WTC11 (cell line): ENCODE measurements around the gene AGAP3. TPM values are rescaled to one million over a fixed set of nuclear protein-coding genes. Genes with fewer than 3 reads are reported as not detected.

Experiments
- ATAC-seq: fragments of 200-7000 bp; cut with Tn5 transposase; 2 replicates; pipeline ENCODE4 v1.10.0; 2021; ENCODE audit warnings: mild to moderate bottlenecking, moderate library complexity
- CTCF ChIA-PET: fragments of 300-600 bp; sonication (Branson Sonifier 250); formaldehyde crosslinking; loops from one replicate; lab custom pipeline; 2021; ENCODE audit warnings: antibody characterized with exemption; lab: Charles Lee
- POLR2A ChIA-PET: fragments of 350-600 bp; sonication (Branson Sonifier 250); formaldehyde crosslinking; loops from one replicate; lab custom pipeline; 2021; ENCODE audit warnings: antibody characterized with exemption; lab: Charles Lee
- DNase-seq: peaks from one replicate; pipeline ENCODE4 v3.0.0; 2021; ENCODE audit warnings: low spot score
- H3K27ac Mint-ChIP-seq: 2 replicates; pipeline ENCODE4 v1.8.0; 2021; ENCODE audit warnings: mixed read lengths
- H3K27me3 Mint-ChIP-seq: 2 replicates; pipeline ENCODE4 v1.8.0; 2021; ENCODE audit warnings: low read depth, mild to moderate bottlenecking, moderate library complexity, mixed read lengths
- H3K36me3 Mint-ChIP-seq: 2 replicates; pipeline ENCODE4 v1.8.0; 2021; ENCODE audit warnings: mixed read lengths
- H3K4me1 Mint-ChIP-seq: 2 replicates; pipeline ENCODE4 v1.8.0; 2022; ENCODE audit warnings: mixed read lengths
- H3K4me3 Mint-ChIP-seq: 2 replicates; pipeline ENCODE4 v1.8.0; 2021; ENCODE audit warnings: mild to moderate bottlenecking, moderate library complexity, mixed read lengths
- H3K9me3 Mint-ChIP-seq: 2 replicates; pipeline ENCODE4 v1.8.0; 2021; ENCODE audit warnings: mixed read lengths
- CBFB ChIP-seq: sonication (generic); formaldehyde crosslinking; IDR thresholded peaks from 2 replicates; pipeline ENCODE4 v1.8.1; 2022; ENCODE audit warnings: mild to moderate bottlenecking, low read depth, missing genetic modification reagents
- CREB1 ChIP-seq: sonication (generic); formaldehyde crosslinking; IDR thresholded peaks from 2 replicates; pipeline ENCODE4 v1.8.0; 2023; ENCODE audit warnings: mild to moderate bottlenecking, missing genetic modification reagents
- GTF2I ChIP-seq: fragments of 250-450 bp; sonication (Bioruptor Pico); conservative IDR thresholded peaks from 2 replicates; pipeline ENCODE4 v1.4.0; 2021; ENCODE audit warnings: mild to moderate bottlenecking
- MYBL2 ChIP-seq: sonication (generic); formaldehyde crosslinking; IDR thresholded peaks from 2 replicates; pipeline ENCODE4 v1.8.1; 2023; ENCODE audit warnings: mild to moderate bottlenecking, moderate library complexity, missing genetic modification reagents
- SMAD3 ChIP-seq: sonication (generic); formaldehyde crosslinking; IDR thresholded peaks from 2 replicates; pipeline ENCODE4 v1.8.0; 2022; ENCODE audit warnings: missing genetic modification reagents, mild to moderate bottlenecking, borderline replicate concordance
- SP1 ChIP-seq: sonication (generic); formaldehyde crosslinking; conservative IDR thresholded peaks from 2 replicates; pipeline ENCODE4 v1.8.1; 2022; ENCODE audit warnings: missing genetic modification reagents
- TEAD4 ChIP-seq: sonication (generic); formaldehyde crosslinking; IDR thresholded peaks from 2 replicates; pipeline ENCODE4 v1.8.0; 2022; ENCODE audit warnings: mild to moderate bottlenecking, missing genetic modification reagents
- TP53 ChIP-seq: sonication (generic); formaldehyde crosslinking; IDR thresholded peaks from 2 replicates; pipeline ENCODE4 v1.8.1; 2023; ENCODE audit warnings: mild to moderate bottlenecking, missing genetic modification reagents
- ZNF396 ChIP-seq: fragments of 250-450 bp; sonication (Bioruptor Pico); IDR thresholded peaks from 2 replicates; pipeline ENCODE4 v1.8.0; 2021; ENCODE audit warnings: mild to moderate bottlenecking, moderate library complexity, borderline replicate concordance
- total RNA-seq: library from RNA; stranded (reverse); gene quantifications from 3 replicates; pipeline ENCODE4 v1.2.3, GENCODE V29; 2021
- TF ChIP-seq, protein P1 (sequence below): sonication (generic); formaldehyde crosslinking; IDR thresholded peaks from 2 replicates; pipeline ENCODE4 v1.8.0; 2022; ENCODE audit warnings: mild to moderate bottlenecking, missing genetic modification reagents
- TF ChIP-seq, protein P2 (sequence below): sonication (generic); formaldehyde crosslinking; IDR thresholded peaks from 2 replicates; pipeline ENCODE4 v1.8.0; 2023; ENCODE audit warnings: mild to moderate bottlenecking, missing genetic modification reagents
- TF ChIP-seq, protein P3 (sequence below): fragments of 250-450 bp; sonication (Bioruptor Pico); IDR thresholded peaks from 2 replicates; pipeline ENCODE4 v1.8.0; 2021; ENCODE audit warnings: mild to moderate bottlenecking
- TF ChIP-seq, protein P4 (sequence below): fragments of 250-450 bp; sonication (Bioruptor Pico); IDR thresholded peaks from 2 replicates; pipeline ENCODE4 v1.9.0; 2021; ENCODE audit warnings: mild to moderate bottlenecking, borderline replicate concordance
- TF ChIP-seq, protein P5 (sequence below): sonication (generic); formaldehyde crosslinking; conservative IDR thresholded peaks from 2 replicates; pipeline ENCODE4 v1.8.1; 2023; ENCODE audit warnings: mild to moderate bottlenecking, low read depth, missing genetic modification reagents, moderate library complexity
- TF ChIP-seq, protein P6 (sequence below): sonication (generic); formaldehyde crosslinking; IDR thresholded peaks from 2 replicates; pipeline ENCODE4 v1.8.0; 2023; ENCODE audit warnings: missing genetic modification reagents, mild to moderate bottlenecking, borderline replicate concordance

AGAP3 gene
- total RNA-seq, 1 experiment from 2014 or later = 163 TPM

DNA sequence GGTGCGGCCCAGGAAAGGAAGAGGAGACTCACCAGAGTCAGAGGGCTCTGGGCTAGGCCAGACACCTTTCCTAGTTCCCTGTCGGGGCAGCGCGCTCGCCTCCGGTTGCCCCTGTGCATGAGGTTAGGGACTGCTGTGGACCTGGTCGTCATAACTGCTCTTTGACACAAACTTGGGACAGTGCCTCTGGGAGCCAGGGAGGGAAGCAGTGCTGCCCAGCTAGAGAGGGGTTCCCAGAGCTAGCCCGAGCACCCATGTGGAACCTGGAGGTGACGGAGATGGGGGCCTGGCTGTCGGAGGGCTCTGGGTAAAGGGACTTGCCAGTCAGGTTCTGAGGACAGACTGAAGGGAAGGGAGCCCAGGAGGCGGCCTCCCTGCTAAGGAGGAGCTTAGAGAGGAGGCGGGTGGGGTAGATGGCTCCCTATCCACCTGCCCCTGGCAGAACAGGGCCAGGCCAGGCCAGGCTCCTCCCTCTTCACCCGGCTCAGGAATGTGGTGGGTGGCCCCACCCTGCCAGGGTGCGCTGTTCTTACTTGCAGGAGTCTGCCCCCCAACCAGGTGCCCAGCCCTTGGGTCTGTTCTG, 29.7 kb downstream of the AGAP3 start:
- CTCF ChIA-PET = interaction anchor here (0.8 to 9.9 kb wide), 20 partner anchors 9 to 133 kb away, joined by 3 to 118 read pairs (median 4); partner anchors contain the start of gene FASTK
- Mint-ChIP-seq H3K4me3 (peak overlapping the region; percentile 60), H3K9me3 (no peaks in the 10 kb centered on the region), H3K4me1 (peaks cover 19% of the 10 kb centered on the region), H3K27ac (peak overlapping the region; percentile 65), H3K27me3 (peaks cover 9% of the 10 kb centered on the region), H3K36me3 (peaks cover 21% of the 10 kb centered on the region)
- TF ChIP-seq SP1 (CRISPR knock-in tag) = no peak
- TF ChIP-seq, protein P1, sequence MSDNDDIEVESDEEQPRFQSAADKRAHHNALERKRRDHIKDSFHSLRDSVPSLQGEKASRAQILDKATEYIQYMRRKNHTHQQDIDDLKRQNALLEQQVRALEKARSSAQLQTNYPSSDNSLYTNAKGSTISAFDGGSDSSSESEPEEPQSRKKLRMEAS (CRISPR knock-in tag) = no peak
- TF ChIP-seq, protein P2, sequence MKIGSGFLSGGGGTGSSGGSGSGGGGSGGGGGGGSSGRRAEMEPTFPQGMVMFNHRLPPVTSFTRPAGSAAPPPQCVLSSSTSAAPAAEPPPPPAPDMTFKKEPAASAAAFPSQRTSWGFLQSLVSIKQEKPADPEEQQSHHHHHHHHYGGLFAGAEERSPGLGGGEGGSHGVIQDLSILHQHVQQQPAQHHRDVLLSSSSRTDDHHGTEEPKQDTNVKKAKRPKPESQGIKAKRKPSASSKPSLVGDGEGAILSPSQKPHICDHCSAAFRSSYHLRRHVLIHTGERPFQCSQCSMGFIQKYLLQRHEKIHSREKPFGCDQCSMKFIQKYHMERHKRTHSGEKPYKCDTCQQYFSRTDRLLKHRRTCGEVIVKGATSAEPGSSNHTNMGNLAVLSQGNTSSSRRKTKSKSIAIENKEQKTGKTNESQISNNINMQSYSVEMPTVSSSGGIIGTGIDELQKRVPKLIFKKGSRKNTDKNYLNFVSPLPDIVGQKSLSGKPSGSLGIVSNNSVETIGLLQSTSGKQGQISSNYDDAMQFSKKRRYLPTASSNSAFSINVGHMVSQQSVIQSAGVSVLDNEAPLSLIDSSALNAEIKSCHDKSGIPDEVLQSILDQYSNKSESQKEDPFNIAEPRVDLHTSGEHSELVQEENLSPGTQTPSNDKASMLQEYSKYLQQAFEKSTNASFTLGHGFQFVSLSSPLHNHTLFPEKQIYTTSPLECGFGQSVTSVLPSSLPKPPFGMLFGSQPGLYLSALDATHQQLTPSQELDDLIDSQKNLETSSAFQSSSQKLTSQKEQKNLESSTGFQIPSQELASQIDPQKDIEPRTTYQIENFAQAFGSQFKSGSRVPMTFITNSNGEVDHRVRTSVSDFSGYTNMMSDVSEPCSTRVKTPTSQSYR = no peak
- TF ChIP-seq ZNF396 (CRISPR knock-in tag) = no peak
- TF ChIP-seq, protein P3, sequence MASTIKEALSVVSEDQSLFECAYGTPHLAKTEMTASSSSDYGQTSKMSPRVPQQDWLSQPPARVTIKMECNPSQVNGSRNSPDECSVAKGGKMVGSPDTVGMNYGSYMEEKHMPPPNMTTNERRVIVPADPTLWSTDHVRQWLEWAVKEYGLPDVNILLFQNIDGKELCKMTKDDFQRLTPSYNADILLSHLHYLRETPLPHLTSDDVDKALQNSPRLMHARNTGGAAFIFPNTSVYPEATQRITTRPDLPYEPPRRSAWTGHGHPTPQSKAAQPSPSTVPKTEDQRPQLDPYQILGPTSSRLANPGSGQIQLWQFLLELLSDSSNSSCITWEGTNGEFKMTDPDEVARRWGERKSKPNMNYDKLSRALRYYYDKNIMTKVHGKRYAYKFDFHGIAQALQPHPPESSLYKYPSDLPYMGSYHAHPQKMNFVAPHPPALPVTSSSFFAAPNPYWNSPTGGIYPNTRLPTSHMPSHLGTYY (CRISPR knock-in tag) = no peak
- TF ChIP-seq CBFB = no peak
- POLR2A ChIA-PET = no interaction called here
- DNase-seq (peak; percentile 25), ATAC-seq (peak; percentile 7)

DNA sequence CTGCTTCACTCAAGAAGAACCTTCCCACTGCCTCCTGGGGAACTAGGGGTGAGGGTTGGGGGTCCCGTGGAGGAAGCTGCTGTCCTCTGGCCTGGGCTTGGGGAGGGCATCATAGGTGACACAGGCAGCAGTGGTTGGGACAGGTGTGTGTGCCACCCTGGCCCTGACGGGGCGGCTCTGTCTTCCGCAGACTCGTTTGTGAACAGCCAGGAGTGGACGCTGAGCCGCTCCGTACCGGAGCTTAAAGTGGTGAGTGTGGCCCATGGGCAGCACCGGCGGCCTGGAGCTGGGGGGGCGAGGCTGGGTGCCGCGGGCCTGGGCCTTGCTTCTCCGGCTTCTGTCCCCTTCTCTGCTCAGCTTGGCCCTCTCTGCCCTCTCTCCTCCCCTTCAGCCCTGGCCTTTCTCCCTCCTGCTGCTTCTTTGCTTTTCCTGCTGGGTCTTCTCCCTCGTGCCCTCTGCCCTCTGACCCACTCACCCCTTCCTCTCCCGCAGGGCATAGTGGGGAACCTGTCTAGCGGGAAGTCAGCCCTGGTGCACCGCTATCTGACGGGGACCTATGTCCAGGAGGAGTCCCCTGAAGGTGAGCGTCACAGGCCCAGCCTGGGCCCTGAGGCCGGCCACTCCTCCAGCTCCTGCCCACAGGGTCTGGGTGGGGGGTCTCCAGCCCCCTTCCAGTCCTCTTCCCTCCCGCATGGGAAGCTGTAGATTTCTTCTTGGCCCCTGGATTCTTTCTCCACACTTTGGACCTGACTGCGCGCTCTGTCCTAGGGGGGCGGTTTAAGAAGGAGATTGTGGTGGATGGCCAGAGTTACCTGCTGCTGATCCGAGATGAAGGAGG, 30.5 kb downstream of the AGAP3 start:
- DNase-seq (no peak), ATAC-seq (no peak)
- Mint-ChIP-seq H3K9me3 (no peaks in the 10 kb centered on the region), H3K36me3 (peaks cover 28% of the 10 kb centered on the region), H3K27ac (peak overlapping the region; percentile 27; the same call in 1 of the 2 replicates), H3K4me3 (no peak overlapping the region), H3K4me1 (peaks cover 19% of the 10 kb centered on the region), H3K27me3 (peaks cover 9% of the 10 kb centered on the region)
- ChIA-PET CTCF (interaction anchor here (0.9 to 9.9 kb wide), 7 partner anchors 8 to 129 kb away, joined by 4 to 118 read pairs (median 8); partner anchors contain the start of gene FASTK), POLR2A (no interaction called here)
- TF ChIP-seq TP53 (CRISPR knock-in tag) (no peak), MYBL2 (no peak), TEAD4 (CRISPR knock-in tag) (no peak), GTF2I (no peak), SMAD3 (no peak), CREB1 (no peak)
- TF ChIP-seq, protein P4, sequence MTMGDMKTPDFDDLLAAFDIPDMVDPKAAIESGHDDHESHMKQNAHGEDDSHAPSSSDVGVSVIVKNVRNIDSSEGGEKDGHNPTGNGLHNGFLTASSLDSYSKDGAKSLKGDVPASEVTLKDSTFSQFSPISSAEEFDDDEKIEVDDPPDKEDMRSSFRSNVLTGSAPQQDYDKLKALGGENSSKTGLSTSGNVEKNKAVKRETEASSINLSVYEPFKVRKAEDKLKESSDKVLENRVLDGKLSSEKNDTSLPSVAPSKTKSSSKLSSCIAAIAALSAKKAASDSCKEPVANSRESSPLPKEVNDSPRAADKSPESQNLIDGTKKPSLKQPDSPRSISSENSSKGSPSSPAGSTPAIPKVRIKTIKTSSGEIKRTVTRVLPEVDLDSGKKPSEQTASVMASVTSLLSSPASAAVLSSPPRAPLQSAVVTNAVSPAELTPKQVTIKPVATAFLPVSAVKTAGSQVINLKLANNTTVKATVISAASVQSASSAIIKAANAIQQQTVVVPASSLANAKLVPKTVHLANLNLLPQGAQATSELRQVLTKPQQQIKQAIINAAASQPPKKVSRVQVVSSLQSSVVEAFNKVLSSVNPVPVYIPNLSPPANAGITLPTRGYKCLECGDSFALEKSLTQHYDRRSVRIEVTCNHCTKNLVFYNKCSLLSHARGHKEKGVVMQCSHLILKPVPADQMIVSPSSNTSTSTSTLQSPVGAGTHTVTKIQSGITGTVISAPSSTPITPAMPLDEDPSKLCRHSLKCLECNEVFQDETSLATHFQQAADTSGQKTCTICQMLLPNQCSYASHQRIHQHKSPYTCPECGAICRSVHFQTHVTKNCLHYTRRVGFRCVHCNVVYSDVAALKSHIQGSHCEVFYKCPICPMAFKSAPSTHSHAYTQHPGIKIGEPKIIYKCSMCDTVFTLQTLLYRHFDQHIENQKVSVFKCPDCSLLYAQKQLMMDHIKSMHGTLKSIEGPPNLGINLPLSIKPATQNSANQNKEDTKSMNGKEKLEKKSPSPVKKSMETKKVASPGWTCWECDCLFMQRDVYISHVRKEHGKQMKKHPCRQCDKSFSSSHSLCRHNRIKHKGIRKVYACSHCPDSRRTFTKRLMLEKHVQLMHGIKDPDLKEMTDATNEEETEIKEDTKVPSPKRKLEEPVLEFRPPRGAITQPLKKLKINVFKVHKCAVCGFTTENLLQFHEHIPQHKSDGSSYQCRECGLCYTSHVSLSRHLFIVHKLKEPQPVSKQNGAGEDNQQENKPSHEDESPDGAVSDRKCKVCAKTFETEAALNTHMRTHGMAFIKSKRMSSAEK (CRISPR knock-in tag) = no peak
- TF ChIP-seq, protein P5, sequence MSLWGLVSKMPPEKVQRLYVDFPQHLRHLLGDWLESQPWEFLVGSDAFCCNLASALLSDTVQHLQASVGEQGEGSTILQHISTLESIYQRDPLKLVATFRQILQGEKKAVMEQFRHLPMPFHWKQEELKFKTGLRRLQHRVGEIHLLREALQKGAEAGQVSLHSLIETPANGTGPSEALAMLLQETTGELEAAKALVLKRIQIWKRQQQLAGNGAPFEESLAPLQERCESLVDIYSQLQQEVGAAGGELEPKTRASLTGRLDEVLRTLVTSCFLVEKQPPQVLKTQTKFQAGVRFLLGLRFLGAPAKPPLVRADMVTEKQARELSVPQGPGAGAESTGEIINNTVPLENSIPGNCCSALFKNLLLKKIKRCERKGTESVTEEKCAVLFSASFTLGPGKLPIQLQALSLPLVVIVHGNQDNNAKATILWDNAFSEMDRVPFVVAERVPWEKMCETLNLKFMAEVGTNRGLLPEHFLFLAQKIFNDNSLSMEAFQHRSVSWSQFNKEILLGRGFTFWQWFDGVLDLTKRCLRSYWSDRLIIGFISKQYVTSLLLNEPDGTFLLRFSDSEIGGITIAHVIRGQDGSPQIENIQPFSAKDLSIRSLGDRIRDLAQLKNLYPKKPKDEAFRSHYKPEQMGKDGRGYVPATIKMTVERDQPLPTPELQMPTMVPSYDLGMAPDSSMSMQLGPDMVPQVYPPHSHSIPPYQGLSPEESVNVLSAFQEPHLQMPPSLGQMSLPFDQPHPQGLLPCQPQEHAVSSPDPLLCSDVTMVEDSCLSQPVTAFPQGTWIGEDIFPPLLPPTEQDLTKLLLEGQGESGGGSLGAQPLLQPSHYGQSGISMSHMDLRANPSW = no peak
- TF ChIP-seq, protein P6, sequence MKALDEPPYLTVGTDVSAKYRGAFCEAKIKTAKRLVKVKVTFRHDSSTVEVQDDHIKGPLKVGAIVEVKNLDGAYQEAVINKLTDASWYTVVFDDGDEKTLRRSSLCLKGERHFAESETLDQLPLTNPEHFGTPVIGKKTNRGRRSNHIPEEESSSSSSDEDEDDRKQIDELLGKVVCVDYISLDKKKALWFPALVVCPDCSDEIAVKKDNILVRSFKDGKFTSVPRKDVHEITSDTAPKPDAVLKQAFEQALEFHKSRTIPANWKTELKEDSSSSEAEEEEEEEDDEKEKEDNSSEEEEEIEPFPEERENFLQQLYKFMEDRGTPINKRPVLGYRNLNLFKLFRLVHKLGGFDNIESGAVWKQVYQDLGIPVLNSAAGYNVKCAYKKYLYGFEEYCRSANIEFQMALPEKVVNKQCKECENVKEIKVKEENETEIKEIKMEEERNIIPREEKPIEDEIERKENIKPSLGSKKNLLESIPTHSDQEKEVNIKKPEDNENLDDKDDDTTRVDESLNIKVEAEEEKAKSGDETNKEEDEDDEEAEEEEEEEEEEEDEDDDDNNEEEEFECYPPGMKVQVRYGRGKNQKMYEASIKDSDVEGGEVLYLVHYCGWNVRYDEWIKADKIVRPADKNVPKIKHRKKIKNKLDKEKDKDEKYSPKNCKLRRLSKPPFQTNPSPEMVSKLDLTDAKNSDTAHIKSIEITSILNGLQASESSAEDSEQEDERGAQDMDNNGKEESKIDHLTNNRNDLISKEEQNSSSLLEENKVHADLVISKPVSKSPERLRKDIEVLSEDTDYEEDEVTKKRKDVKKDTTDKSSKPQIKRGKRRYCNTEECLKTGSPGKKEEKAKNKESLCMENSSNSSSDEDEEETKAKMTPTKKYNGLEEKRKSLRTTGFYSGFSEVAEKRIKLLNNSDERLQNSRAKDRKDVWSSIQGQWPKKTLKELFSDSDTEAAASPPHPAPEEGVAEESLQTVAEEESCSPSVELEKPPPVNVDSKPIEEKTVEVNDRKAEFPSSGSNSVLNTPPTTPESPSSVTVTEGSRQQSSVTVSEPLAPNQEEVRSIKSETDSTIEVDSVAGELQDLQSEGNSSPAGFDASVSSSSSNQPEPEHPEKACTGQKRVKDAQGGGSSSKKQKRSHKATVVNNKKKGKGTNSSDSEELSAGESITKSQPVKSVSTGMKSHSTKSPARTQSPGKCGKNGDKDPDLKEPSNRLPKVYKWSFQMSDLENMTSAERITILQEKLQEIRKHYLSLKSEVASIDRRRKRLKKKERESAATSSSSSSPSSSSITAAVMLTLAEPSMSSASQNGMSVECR (CRISPR knock-in tag) = no peak
